ENCODE data around the gene RCE1. TPM values are rescaled to one million over a fixed set of nuclear protein-coding genes. Genes with fewer than 3 reads are reported as not detected.

RCE1 gene
- total RNA-seq, 2 donors from 2014 or later, result 7.9 to 9.1 TPM

GRCh38 chr11:66854231-66854661 is 11.0 kb downstream of the RCE1 start:
- intact Hi-C loops (cut with DNase I), result no loop called here
- peak; percentile 55 for DNase-seq (ENCODE audit: low spot score)

- peak; percentile 61 for DNase-seq (ENCODE audit: low spot score)
- intact Hi-C loops (cut with DNase I), result no loop called here
Observed at GRCh38 chr11:66854729-66855211, 11.5 kb downstream of the RCE1 start.

GRCh38 chr11:66855574-66856495 is 12.6 kb downstream of the RCE1 start:
- peak; percentile 98 for DNase-seq (ENCODE audit: low spot score)
- intact Hi-C loops (cut with DNase I), result no loop called here

GRCh38 chr11:66856496-66857233 is 13.4 kb downstream of the RCE1 start, which contains the start of gene LRFN4:
Gene LRFN4 (plus strand): TSS chr11:66857064. CDS start chr11:66857745, 681 bp downstream.
- DNase-seq (ENCODE audit: low spot score), result no peak
- intact Hi-C loops (cut with DNase I), result loop anchor here in 1 of 2 donors (1.0 kb wide), 1 partner anchor 46 kb away; no protein-coding TSS in a partner anchor

- intact Hi-C loops (cut with DNase I), result loop anchor here in 1 of 2 donors (1.0 kb wide), 1 partner anchor 47 kb away; no protein-coding TSS in a partner anchor
- peak; percentile 68 for DNase-seq (ENCODE audit: low spot score)
Observed at GRCh38 chr11:66857234-66857926, 14.1 kb downstream of the RCE1 start.

GRCh38 chr11:66857927-66858185 is 14.6 kb downstream of the RCE1 start:
- peak; percentile 78 for DNase-seq (ENCODE audit: low spot score)
- intact Hi-C loops (cut with DNase I), result loop anchor here in 1 of 2 donors (1.0 kb wide), 1 partner anchor 48 kb away; no protein-coding TSS in a partner anchor

GRCh38 chr11:66858186-66858938 is 15.1 kb downstream of the RCE1 start:
- peak; percentile 78 for DNase-seq (ENCODE audit: low spot score)
- intact Hi-C loops (cut with DNase I), result no loop called here

GRCh38 chr11:66858939-66859685 is 15.9 kb downstream of the RCE1 start:
- intact Hi-C loops (cut with DNase I), result no loop called here
- peak; percentile 80 for DNase-seq (ENCODE audit: low spot score)

- intact Hi-C loops (cut with DNase I), result no loop called here
- DNase-seq (ENCODE audit: low spot score), result peak; percentile 79
Observed at GRCh38 chr11:66859686-66860448, 16.6 kb downstream of the RCE1 start.

- intact Hi-C loops (cut with DNase I), result no loop called here
- DNase-seq (ENCODE audit: low spot score), result peak; percentile 77
Observed at GRCh38 chr11:66860449-66860831, 17.2 kb downstream of the RCE1 start.

GRCh38 chr11:66861038-66861773 is 18.0 kb downstream of the RCE1 start:
- DNase-seq (ENCODE audit: low spot score), result peak; percentile 64
- intact Hi-C loops (cut with DNase I), result no loop called here

- intact Hi-C loops (cut with DNase I), result no loop called here
- peak; percentile 79 for DNase-seq (ENCODE audit: low spot score)
Observed at GRCh38 chr11:66861774-66862558, 18.7 kb downstream of the RCE1 start.

GRCh38 chr11:66862559-66863037 is 19.4 kb downstream of the RCE1 start:
- DNase-seq (ENCODE audit: low spot score), result peak; percentile 72

GRCh38 chr11:66863428-66864125 is 20.3 kb downstream of the RCE1 start:
- intact Hi-C loops (cut with DNase I), result no loop called here
- no peak for DNase-seq (ENCODE audit: low spot score)

More at GRCh38 chr11:66862559-66863037, 19.4 kb downstream of the RCE1 start:
- intact Hi-C loops (cut with DNase I), result no loop called here

All from posterior vena cava (tissue), 2 donors.